H1 (cell line): Measurements from ENCODE around the gene PQBP1. TPM values are rescaled to one million over a fixed set of nuclear protein-coding genes. Genes with fewer than 3 reads are reported as not detected.

Experiments
- CTCF ChIA-PET: fragments of 300-600 bp; sonication (Branson Sonifier 250); formaldehyde crosslinking; loops from one replicate; lab custom pipeline; 2021; ENCODE audit not compliant: partially characterized antibody; lab: Charles Lee
- POLR2A ChIA-PET: fragments of 300-600 bp; sonication (Branson Sonifier 250); formaldehyde crosslinking; loops from one replicate; lab custom pipeline; 2021; ENCODE audit warnings: inconsistent platforms; ENCODE audit not compliant: partially characterized antibody; lab: Charles Lee
- DNase-seq, 2 experiments: peaks; one replicate each; pipeline versions ENCODE4 v3.0.0 to v3.0.0-alpha.2; 2010 to 2022; ENCODE audit warnings: low spot score in 2 of 2, low read depth in 1 of 2, mixed read lengths in 1 of 2
- FAIRE-seq: peaks from 2 replicates; lab custom pipeline; 2011; peaks lifted over from hg19 to GRCh38; lab: Jason Lieb, UNC
- H2AFZ ChIP-seq: 2 replicates; pipeline ENCODE4 v1.8.1; 2012; ENCODE audit warnings: low read length, inconsistent platforms
- H2AK5ac ChIP-seq: 2 replicates; pipeline ENCODE4 v1.6.1; 2013; ENCODE audit warnings: low read depth, low read length
- H2BK120ac ChIP-seq: replicated peaks from 2 replicates; pipeline ENCODE3; 2013; ENCODE audit warnings: low read depth, low read length, inconsistent platforms
- H2BK12ac ChIP-seq: 2 replicates; pipeline ENCODE4 v1.6.1; 2013; ENCODE audit warnings: low read depth, low read length
- H2BK15ac ChIP-seq: 2 replicates; pipeline ENCODE4 v1.6.1; 2013; ENCODE audit warnings: low read length
- H2BK20ac ChIP-seq: 2 replicates; pipeline ENCODE4 v1.6.1; 2013; ENCODE audit warnings: low read length
- H2BK5ac ChIP-seq: 2 replicates; pipeline ENCODE4 v1.6.1; 2013; ENCODE audit warnings: low read depth, low read length
- H3K14ac ChIP-seq: 2 replicates; pipeline ENCODE4 v1.6.1; 2013; ENCODE audit warnings: inconsistent platforms; ENCODE audit not compliant: insufficient read length
- H3K18ac ChIP-seq: 2 replicates; pipeline ENCODE4 v1.6.1; 2013; ENCODE audit warnings: low read length; ENCODE audit errors: extremely low read depth
- H3K23ac ChIP-seq: 2 replicates; pipeline ENCODE4 v1.6.1; 2013; ENCODE audit warnings: inconsistent platforms; ENCODE audit not compliant: insufficient read length
- H3K23me2 ChIP-seq: 2 replicates; pipeline ENCODE4 v1.6.1; 2013; ENCODE audit warnings: low read depth, low read length
- H3K27ac ChIP-seq: 2 replicates; pipeline ENCODE4 v1.6.1; 2011; ENCODE audit warnings: low read depth, low read length, inconsistent platforms
- H3K27me3 ChIP-seq, 4 experiments: replicated peaks in 1 of 4; 1 replicate in 1 of 4; 2 replicates in 3 of 4; pipeline versions ENCODE4 v1.6.1 to v1.8.1; 2011 to 2013; ENCODE audit warnings: low read length in 3 of 4, mild to moderate bottlenecking in 3 of 4, inconsistent platforms in 2 of 4, mixed read lengths in 2 of 4, moderate library complexity in 1 of 4; ENCODE audit not compliant: control insufficient read depth in 3 of 4, insufficient read depth in 3 of 4; ENCODE audit errors: extremely low read depth in 1 of 4
- H3K36me3 ChIP-seq, 4 experiments: 2 replicates each; pipeline versions ENCODE4 v1.6.1 to v1.8.1; 2011 to 2013; ENCODE audit warnings: mild to moderate bottlenecking in 4 of 4, low read length in 3 of 4, moderate library complexity in 2 of 4, control low read depth in 1 of 4, inconsistent platforms in 1 of 4; ENCODE audit not compliant: insufficient read depth in 4 of 4, control insufficient read depth in 2 of 4
- H3K4ac ChIP-seq: replicated peaks from 2 replicates; pipeline ENCODE3; 2013; ENCODE audit warnings: low read length, low read depth, mixed read lengths, inconsistent platforms; ENCODE audit not compliant: insufficient read length
- H3K4me1 ChIP-seq, 4 experiments: replicated peaks in 1 of 4; 1 replicate in 1 of 4; 2 replicates in 3 of 4; pipeline versions ENCODE4 v1.6.1 to v1.8.1; 2011 to 2013; ENCODE audit warnings: low read length in 3 of 4, inconsistent platforms in 2 of 4, mixed read lengths in 1 of 4; ENCODE audit not compliant: insufficient read depth in 4 of 4, control insufficient read depth in 3 of 4
- H3K4me2 ChIP-seq, 2 experiments: 2 replicates each; pipeline versions ENCODE4 v1.6.1 to v1.8.1; 2011 to 2013; ENCODE audit warnings: low read depth in 2 of 2, low read length in 2 of 2, control low read depth in 1 of 2, inconsistent platforms in 1 of 2, mild to moderate bottlenecking in 1 of 2; ENCODE audit not compliant: insufficient read depth in 1 of 2
- H3K4me3 ChIP-seq, 4 experiments: fragments of 200-600, 300-600 bp in 1 of 4; sonication (generic), shearing (Covaris generic), sonication (Bioruptor Twin) in 1 of 4; 2 replicates each; pipeline versions ENCODE4 v1.5.1 to v1.8.1; 2011 to 2016; ENCODE audit warnings: low read length in 4 of 4, low read depth in 3 of 4, control low read depth in 2 of 4, inconsistent platforms in 2 of 4, mild to moderate bottlenecking in 2 of 4, mixed read lengths in 1 of 4, moderate library complexity in 1 of 4; ENCODE audit not compliant: insufficient read depth in 2 of 4; ENCODE audit errors: extremely low read depth in 1 of 4
- H3K56ac ChIP-seq: replicated peaks from 2 replicates; pipeline ENCODE3; 2013; ENCODE audit warnings: low read depth, mild to moderate bottlenecking, mixed read lengths, low read length, inconsistent platforms; ENCODE audit not compliant: insufficient read length
- H3K79me1 ChIP-seq: 2 replicates; pipeline ENCODE4 v1.6.1; 2013; ENCODE audit warnings: low read depth, low read length, control low read depth
- H3K79me2 ChIP-seq, 2 experiments: 2 replicates each; pipeline versions ENCODE4 v1.6.1 to v1.8.1; 2012 to 2013; ENCODE audit warnings: low read length in 2 of 2, mild to moderate bottlenecking in 2 of 2, inconsistent platforms in 1 of 2; ENCODE audit not compliant: insufficient read depth in 2 of 2, control insufficient read depth in 1 of 2
- H3K9ac ChIP-seq, 4 experiments: replicated peaks in 1 of 4; 1 replicate in 1 of 4; 2 replicates in 3 of 4; pipeline versions ENCODE4 v1.6.1 to v1.8.1; 2011 to 2013; ENCODE audit warnings: low read depth in 3 of 4, low read length in 3 of 4, control low read depth in 2 of 4, mild to moderate bottlenecking in 2 of 4, moderate library complexity in 2 of 4, inconsistent platforms in 1 of 4; ENCODE audit errors: extremely low read depth in 1 of 4
- H3K9me3 ChIP-seq, 2 experiments: 2 replicates each; pipeline versions ENCODE4 v1.6.1 to v1.8.1; 2012 to 2013; ENCODE audit warnings: mild to moderate bottlenecking in 2 of 2, moderate library complexity in 2 of 2, control low read depth in 1 of 2, inconsistent platforms in 1 of 2, low read depth in 1 of 2, low read length in 1 of 2, mixed read lengths in 1 of 2; ENCODE audit not compliant: insufficient read depth in 2 of 2
- H4K20me1 ChIP-seq, 2 experiments: replicated peaks in 1 of 2; 2 replicates each; pipeline versions ENCODE3 to v1.8.1; 2011 to 2013; ENCODE audit warnings: inconsistent platforms in 2 of 2, low read length in 2 of 2, mild to moderate bottlenecking in 1 of 2; ENCODE audit not compliant: insufficient read depth in 2 of 2, control insufficient read depth in 1 of 2
- H4K5ac ChIP-seq: 2 replicates; pipeline ENCODE4 v1.6.1; 2013; ENCODE audit warnings: low read length, low read depth, mixed read lengths, inconsistent platforms; ENCODE audit not compliant: insufficient read length
- H4K8ac ChIP-seq: 2 replicates; pipeline ENCODE4 v1.8.0; 2013; ENCODE audit warnings: mild to moderate bottlenecking, moderate library complexity, low read length, inconsistent platforms; ENCODE audit not compliant: insufficient read depth; ENCODE audit errors: extremely low read depth
- H4K91ac ChIP-seq: replicated peaks from 2 replicates; pipeline ENCODE3; 2013; ENCODE audit warnings: low read length, mixed read lengths, inconsistent platforms; ENCODE audit not compliant: insufficient read length
- ATF3 ChIP-seq: IDR thresholded peaks from 2 replicates; pipeline ENCODE4 v1.6.1; 2011; ENCODE audit warnings: low read depth, mild to moderate bottlenecking, low read length; ENCODE audit not compliant: insufficient read depth
- EP300 ChIP-seq, 2 experiments: IDR thresholded peaks; 1 replicate in 1 of 2; 2 replicates in 1 of 2; pipeline ENCODE4 v1.6.1; 2011 to 2012; ENCODE audit warnings: low read depth in 2 of 2, low read length in 2 of 2, mild to moderate bottlenecking in 2 of 2, borderline replicate concordance in 1 of 2, inconsistent platforms in 1 of 2, moderate library complexity in 1 of 2
- KDM1A ChIP-seq: fragments of 200-600, 300-600 bp; sonication (generic); IDR thresholded peaks from 2 replicates; pipeline ENCODE4 v1.7.1; 2016; ENCODE audit warnings: mild to moderate bottlenecking, low read length, borderline replicate concordance
- PHF8 ChIP-seq: fragments of 200-600 bp; sonication (generic); conservative IDR thresholded peaks from 2 replicates; pipeline ENCODE4 v1.7.1; 2012; ENCODE audit warnings: low read depth, mild to moderate bottlenecking, inconsistent platforms, low read length, moderate library complexity
- POLR2AphosphoS5 ChIP-seq: IDR thresholded peaks from 2 replicates; pipeline ENCODE4 v1.6.1; 2011; ENCODE audit warnings: low read depth, low read length
- RAD21 ChIP-seq, 2 experiments: IDR thresholded peaks in 1 of 2; conservative IDR thresholded peaks in 1 of 2; 2 replicates each; pipeline ENCODE4 v1.6.1; 2011; ENCODE audit warnings: low read depth in 2 of 2, low read length in 2 of 2, improper control_type of control experiment in 1 of 2, inconsistent platforms in 1 of 2, mild to moderate bottlenecking in 1 of 2, moderate library complexity in 1 of 2
- RNF2 ChIP-seq: fragments of 200-900, 300-1000 bp; sonication (generic); IDR thresholded peaks from 2 replicates; pipeline ENCODE4 v1.7.1; 2016; ENCODE audit warnings: borderline replicate concordance, low read depth, mild to moderate bottlenecking, antibody characterized with exemption, low read length; ENCODE audit not compliant: poor library complexity, severe bottlenecking; ENCODE audit errors: missing control alignments
- SIRT6 ChIP-seq: IDR thresholded peaks from one replicate; pipeline ENCODE4 v1.7.1; 2012; ENCODE audit warnings: low read length, inconsistent platforms
- TAF7 ChIP-seq: optimal IDR thresholded peaks from 2 replicates; pipeline ENCODE3; 2011; ENCODE audit warnings: low read depth, mild to moderate bottlenecking, inconsistent platforms, low read length, moderate library complexity, borderline replicate concordance
- WGBS, 2 experiments: shearing (Covaris generic) in 1 of 2; methylation state at CpG; one replicate each; pipeline versions ENCODE4 v1.1.6 to v1.1.7; 2013 to 2015; ENCODE audit warnings: low lambda C conversion rate in 2 of 2, mixed read lengths in 2 of 2, inconsistent platforms in 1 of 2, low coverage in 1 of 2, missing lambda C conversion rate in 1 of 2; ENCODE audit not compliant: insufficient replicate concordance in 2 of 2, insufficient coverage in 1 of 2, insufficient read length in 1 of 2; ENCODE audit errors: extremely low coverage in 1 of 2, missing lambda C conversion rate in 1 of 2; 5-methylcytosine and 5-hydroxymethylcytosine counted together
- polyA plus RNA-seq, 7 experiments: library from polyadenylated mRNA; depleted of rRNA in 3 of 7; stranded (reverse) in 5 of 7; unstranded in 2 of 7; fragments of >200 nt in 5 of 7; fragments of 200-250 nt in 2 of 7; gene quantifications; 1 replicate in 5 of 7; 2 replicates in 1 of 7; 4 replicates in 1 of 7; pipeline versions ENCODE4 v1.2.1 to v1.2.3, GENCODE V29; 2011 to 2013; ENCODE audit warnings: missing spikeins in 2 of 7, mixed read lengths in 2 of 7
- total RNA-seq: library from RNA; stranded (reverse); fragmentation: NEBNext Ultra II Directional; extraction: Animal tissue kit (Norgen Biotek cat#: 25700); gene quantifications from 2 replicates; pipeline ENCODE4 v1.2.1, GENCODE V29; 2021

PQBP1 gene
- total and polyA plus RNA-seq, 2 of the 8 experiments (the other 6 are each of a cell fraction or from before 2014, with no cell fraction given), result 91.7 to 95.9 TPM

- peak; percentile 88 for FAIRE-seq
- Histone ChIP-seq H2AFZ (no peak within 1 kb of the TSS), H3K4me2 (peak within 1 kb of the TSS; percentile 65 to 71), H3K23ac (no peak within 1 kb of the TSS), H2BK120ac (no peak within 1 kb of the TSS), H3K9me3 (no peaks in the 10 kb centered on the region; a peak in 1 of 4 replicates), H2BK20ac (no peak within 1 kb of the TSS), H4K8ac (no peak within 1 kb of the TSS), H3K27ac (peak within 1 kb of the TSS; percentile 75; the same call in 1 of the 2 replicates), H3K4me3 (peak within 1 kb of the TSS; percentile 62 to 94 (median 80)), H4K5ac (peak within 1 kb of the TSS; percentile 91), H4K20me1 (peaks cover 10 to 14% of the 10 kb centered on the region in 2 experiments), H3K18ac (no peak within 1 kb of the TSS; the same call in 1 of the 2 replicates), H3K56ac (peak within 1 kb of the TSS; percentile 86), H2BK12ac (no peak within 1 kb of the TSS; the same call in 1 of the 2 replicates), H3K79me1 (no peaks in the 10 kb centered on the region; the same call in 1 of the 2 replicates), H3K9ac (peak within 1 kb of the TSS; percentile 59 to 77 (median 61)), H3K79me2 (peaks cover 0 to 34% of the 10 kb centered on the region in 2 experiments; a peak in 2 of 4 replicates), H3K14ac (no peak within 1 kb of the TSS), H2BK5ac (peak within 1 kb of the TSS; percentile 52; the same call in 1 of the 2 replicates), H3K27me3 (no peaks in the 10 kb centered on the region), H3K4me1 (peaks cover 0 to 4% (median 3%) of the 10 kb centered on the region in 4 experiments; a peak in 5 of 7 replicates), H3K4ac (no peak within 1 kb of the TSS), H2BK15ac (no peak within 1 kb of the TSS), H3K23me2 (no peaks in the 10 kb centered on the region), H4K91ac (no peak within 1 kb of the TSS), H3K36me3 (peaks cover 11 to 38% (median 27%) of the 10 kb centered on the region in 4 experiments; a peak in 7 of 8 replicates), H2AK5ac (no peak within 1 kb of the TSS)
- ChIA-PET POLR2A (interaction anchor here (0.6 to 30.9 kb wide), 24 partner anchors 9 to 276 kb away, joined by 3 to 572 read pairs (median 4); partner anchors contain the start of genes ERAS, KCND1, OTUD5 and PQBP1), CTCF (interaction anchor here (0.6 to 1.4 kb wide), 4 partner anchors 16 to 129 kb away, joined by 3 to 4 read pairs (median 3); no protein-coding TSS in a partner anchor)
- DNase-seq, result peak in 1 of 2 experiments; percentile 85
- WGBS, 2 experiments, result 1% methylated on average over 27 of the region's 60 CpGs; no CpG with 5 or more reads in 1 of the 2 experiments
- TF ChIP-seq EP300 (IDR thresholded peaks at IDR 0.05; ENCODE audit: borderline replicate concordance in 1 of 2, low read depth in 2 of 2, low read length in 2 of 2), result no peak
- TF ChIP-seq RAD21 (IDR thresholded peaks at IDR 0.05 in 1 of 2, conservative IDR thresholded peaks at IDR 0.05 in 1 of 2; ENCODE audit: low read depth in 2 of 2, low read length in 2 of 2), result no peak
- TF ChIP-seq PHF8, result peak; percentile 44; the same call in 1 of the 2 replicates
- peak; percentile 84 for TF ChIP-seq POLR2AphosphoS5
- TF ChIP-seq RNF2, result no peak
- no peak for TF ChIP-seq SIRT6
- TF ChIP-seq ATF3, result no peak
- no peak for TF ChIP-seq KDM1A
- TF ChIP-seq TAF7, result peak; percentile 59
Measured at GRCh38 chrX:48911412-48912182, 13.9 kb downstream of the PQBP1 start, which contains the start of gene SLC35A2. SLC35A2 (minus strand) TSS chrX:48911646; CDS start chrX:48911636, 10 bp downstream.
